ENCODE results near the gene DNAH1. TPM values are rescaled to one million over a fixed set of nuclear protein-coding genes. Genes with fewer than 3 reads are reported as not detected.

DNAH1 gene
- total and polyA plus RNA-seq, 2 experiments from 2014 or later: 0.81 to 1.8 TPM

- Mint-ChIP-seq H3K4me1 (peaks cover 17% of the 10 kb centered on the region; the same call in 2 of the 3 replicates), H3K27me3 (ENCODE audit: insufficient read depth, low read depth, poor library complexity) (peaks cover 14% of the 10 kb centered on the region), H3K4me3 (no peak overlapping the region), H3K27ac (no peak overlapping the region), H3K9me3 (no peaks in the 10 kb centered on the region; the same call in 2 of the 3 replicates), H3K36me3 (ENCODE audit: low read depth) (no peaks in the 10 kb centered on the region; the same call in 2 of the 3 replicates)
- Histone ChIP-seq H4K20me1 (replicated peaks; ENCODE audit: insufficient read depth) (no peaks in the 10 kb centered on the region), H3K4me3 (no peak overlapping the region), H2AFZ (no peak overlapping the region), H3K4me2 (no peak overlapping the region), H3K79me2 (replicated peaks; ENCODE audit: insufficient read depth) (no peaks in the 10 kb centered on the region), H3K9me2 (ENCODE audit: insufficient read depth) (peaks cover 8% of the 10 kb centered on the region; the same call in 1 of the 2 replicates), H3K36me3 (ENCODE audit: insufficient read depth) (no peaks in the 10 kb centered on the region), H3F3A (replicated peaks; ENCODE audit: low read depth) (no peaks in the 10 kb centered on the region), H3K4me1 (ENCODE audit: insufficient read depth) (peaks cover 5% of the 10 kb centered on the region), H3K27ac (ENCODE audit: low read depth) (no peak overlapping the region), H3K27me3 (ENCODE audit: insufficient read depth) (no peaks in the 10 kb centered on the region)
- TF ChIP-seq ZNF331 (CRISPR knock-in tag; IDR thresholded peaks at IDR 0.05; ENCODE audit: low read depth) (no peak), ZNF462 (CRISPR knock-in tag; IDR thresholded peaks at IDR 0.05) (no peak), CTCF (conservative IDR thresholded peaks at IDR 0.05; ENCODE audit: low read depth in 2 of 2) (no peak), ETS1 (IDR thresholded peaks at IDR 0.05) (no peak), NANOG (IDR thresholded peaks at IDR 0.05; ENCODE audit: borderline replicate concordance) (no peak), CREB1 (CRISPR knock-in tag; IDR thresholded peaks at IDR 0.05; ENCODE audit: low read depth) (no peak), REST (IDR thresholded peaks at IDR 0.05; ENCODE audit: unreplicated experiment) (no peak), ZNF114 (CRISPR knock-in tag; IDR thresholded peaks at IDR 0.05) (no peak), STAT1 (IDR thresholded peaks at IDR 0.05; ENCODE audit: unreplicated experiment) (no peak), EZH2 (IDR thresholded peaks at IDR 0.05; ENCODE audit: low read depth, unreplicated experiment) (no peak), EZH2phosphoT487 (IDR thresholded peaks at IDR 0.05; ENCODE audit: unreplicated experiment) (no peak), JUNB (IDR thresholded peaks at IDR 0.05; ENCODE audit: unreplicated experiment) (no peak), POLR2AphosphoS5 (IDR thresholded peaks at IDR 0.05; ENCODE audit: low read depth) (no peak)
- DNase-seq (ENCODE audit: low spot score): no peak
- ATAC-seq: no peak
These were observed 129.9 kb downstream of the DNAH1 start for GRCh38 chr3:52446042-52446441.

Measured in GM23338 (cell line).